NCI-H510A treated with DMSO at 0.1 percent for 48 hours (cell line): Measurements from ENCODE around the gene SNORC.
"Not testable (repeated sequence)": the region's sequence is repeated elsewhere in the genome, so short reads cannot be mapped to it uniquely, and the experiment has no call there.

Experiments
- DNase-seq: peaks from one replicate; lab custom pipeline; 2025; lab: John Stamatoyannopoulos, UW

SNORC gene

DNA sequence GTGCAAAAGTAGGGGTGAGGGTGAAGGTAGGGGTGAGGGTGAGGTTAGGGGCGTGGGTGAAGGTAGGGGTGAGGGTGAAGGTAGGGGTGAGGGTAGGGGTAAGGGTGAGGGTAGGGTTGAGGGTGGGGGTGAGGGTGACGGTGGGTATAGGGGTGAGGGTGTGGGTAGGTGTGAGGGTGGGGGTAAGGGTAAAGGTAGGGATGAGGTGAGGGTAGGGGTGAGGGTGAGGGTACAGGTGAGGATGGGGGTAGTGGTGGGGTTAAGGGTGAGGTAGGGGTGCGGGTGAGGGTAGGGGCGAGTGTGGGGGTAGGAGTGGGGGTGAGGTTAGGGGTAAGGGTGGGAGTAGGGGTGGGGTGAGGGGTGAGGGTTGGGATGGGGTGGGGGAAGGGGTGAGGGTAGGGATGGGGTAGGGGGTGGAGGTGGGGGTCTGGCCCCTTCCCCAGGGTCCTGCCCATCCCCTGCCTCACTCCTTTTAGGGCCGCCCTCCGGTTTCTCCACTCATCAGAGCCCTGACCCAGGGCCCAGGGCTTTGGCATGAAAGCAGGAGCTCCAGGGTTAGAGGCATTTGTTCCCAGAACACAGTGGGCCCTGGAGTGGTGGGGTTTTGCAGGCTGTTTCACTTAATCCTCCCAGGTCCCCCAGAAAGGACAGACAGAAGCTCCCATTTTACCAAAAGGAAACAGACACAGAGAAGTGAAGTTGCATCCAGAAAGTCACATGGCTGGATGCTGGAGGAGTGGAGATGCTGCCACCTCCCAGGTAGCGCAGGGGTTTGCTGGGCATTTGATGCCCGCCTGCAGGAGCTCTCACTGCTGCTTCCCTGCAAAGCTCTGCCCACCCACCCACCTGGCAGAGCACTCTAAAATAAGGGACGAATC is 26.9 kb downstream of the SNORC start:
- DNase-seq, result no peak

DNA sequence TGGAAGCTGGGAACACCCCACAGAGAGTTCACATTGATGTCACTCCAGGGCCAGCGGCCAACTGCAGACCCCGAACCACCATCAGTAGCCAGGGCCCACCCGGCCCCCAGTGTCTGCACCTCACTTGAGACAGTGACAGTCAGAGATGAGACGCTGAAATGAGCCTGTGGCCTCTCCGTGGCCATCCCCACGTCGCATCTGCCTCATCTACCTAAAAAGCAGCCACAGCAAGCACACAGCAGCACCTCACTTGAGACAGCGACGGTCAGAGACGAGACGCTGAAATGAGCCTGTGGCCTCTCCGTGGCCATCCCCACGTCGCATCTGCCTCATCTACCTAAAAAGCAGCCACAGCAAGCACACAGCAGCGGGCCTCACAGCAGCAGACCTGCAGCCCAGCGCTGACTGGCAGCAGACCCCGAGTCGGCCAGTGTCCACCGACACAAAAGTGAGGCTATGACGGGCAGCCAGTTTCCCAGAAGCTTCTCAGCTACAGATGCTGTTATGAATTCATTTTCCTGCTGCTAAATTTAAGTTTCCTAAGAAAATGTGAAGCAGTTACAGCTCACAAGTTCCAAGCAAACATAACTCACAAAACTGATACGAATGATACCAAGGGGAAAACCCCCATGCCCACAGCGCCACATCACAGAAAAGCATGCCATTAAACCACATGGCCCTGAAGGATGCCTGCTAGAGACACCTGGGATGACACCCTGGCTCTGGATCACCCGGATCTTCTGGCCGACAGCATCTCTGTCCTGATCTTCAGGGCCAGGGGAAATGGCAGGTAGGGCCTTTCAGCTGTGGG is 27.7 kb downstream of the SNORC start:
- DNase-seq, result no peak

GRCh38 chr2:232898592-232899543 is 28.8 kb downstream of the SNORC start:
- DNase-seq, result no peak

DNA sequence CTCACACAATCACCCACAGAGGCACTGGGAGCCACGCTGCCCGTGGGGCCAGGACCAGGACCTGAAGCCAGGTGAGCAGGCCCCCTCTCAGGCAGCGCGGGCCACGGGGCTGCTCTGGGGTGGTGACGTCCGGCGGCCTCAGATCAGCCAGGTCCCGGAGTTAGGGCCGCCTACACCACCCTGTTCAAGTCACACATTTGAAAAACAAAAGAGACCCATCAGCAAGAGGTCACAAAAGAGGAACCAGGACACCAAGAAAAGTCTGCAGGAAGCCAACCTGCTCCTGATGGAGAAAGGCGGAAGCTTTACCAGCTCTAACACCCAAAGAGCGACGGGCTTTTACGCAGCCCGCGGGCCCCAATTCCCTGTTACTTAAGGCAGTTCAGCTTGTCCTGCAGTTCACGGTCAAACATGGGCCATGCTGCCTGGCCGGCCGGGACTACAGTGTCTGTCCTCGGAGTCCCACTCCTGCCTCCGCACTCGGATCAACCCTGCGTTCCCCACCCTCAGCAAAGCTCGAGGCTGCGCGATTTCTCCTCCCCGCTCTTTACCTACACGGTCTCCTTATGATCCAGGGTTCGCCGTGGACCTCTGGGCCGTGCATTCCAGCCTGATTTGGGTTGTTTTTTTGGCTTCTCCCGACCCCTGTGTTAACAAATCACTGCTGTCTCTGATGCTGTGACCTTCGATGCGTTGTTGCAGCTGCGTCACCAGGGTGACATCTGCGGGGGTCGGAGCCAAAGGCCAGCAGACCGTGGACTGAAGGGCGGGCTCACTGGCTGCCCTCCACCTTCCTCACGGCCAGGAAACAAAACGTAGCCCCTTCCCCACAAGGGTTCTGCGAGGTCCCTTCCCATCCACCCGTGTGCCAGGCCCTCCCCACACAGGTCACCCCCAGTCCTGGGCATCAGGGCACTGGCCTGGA is 31.0 kb downstream of the SNORC start:
- no peak for DNase-seq

GRCh38 chr2:232901736-232902578 is 31.9 kb downstream of the SNORC start:
- no peak for DNase-seq

- DNase-seq, result no peak
Measured at GRCh38 chr2:232903989-232904388, 33.9 kb downstream of the SNORC start.

DNA sequence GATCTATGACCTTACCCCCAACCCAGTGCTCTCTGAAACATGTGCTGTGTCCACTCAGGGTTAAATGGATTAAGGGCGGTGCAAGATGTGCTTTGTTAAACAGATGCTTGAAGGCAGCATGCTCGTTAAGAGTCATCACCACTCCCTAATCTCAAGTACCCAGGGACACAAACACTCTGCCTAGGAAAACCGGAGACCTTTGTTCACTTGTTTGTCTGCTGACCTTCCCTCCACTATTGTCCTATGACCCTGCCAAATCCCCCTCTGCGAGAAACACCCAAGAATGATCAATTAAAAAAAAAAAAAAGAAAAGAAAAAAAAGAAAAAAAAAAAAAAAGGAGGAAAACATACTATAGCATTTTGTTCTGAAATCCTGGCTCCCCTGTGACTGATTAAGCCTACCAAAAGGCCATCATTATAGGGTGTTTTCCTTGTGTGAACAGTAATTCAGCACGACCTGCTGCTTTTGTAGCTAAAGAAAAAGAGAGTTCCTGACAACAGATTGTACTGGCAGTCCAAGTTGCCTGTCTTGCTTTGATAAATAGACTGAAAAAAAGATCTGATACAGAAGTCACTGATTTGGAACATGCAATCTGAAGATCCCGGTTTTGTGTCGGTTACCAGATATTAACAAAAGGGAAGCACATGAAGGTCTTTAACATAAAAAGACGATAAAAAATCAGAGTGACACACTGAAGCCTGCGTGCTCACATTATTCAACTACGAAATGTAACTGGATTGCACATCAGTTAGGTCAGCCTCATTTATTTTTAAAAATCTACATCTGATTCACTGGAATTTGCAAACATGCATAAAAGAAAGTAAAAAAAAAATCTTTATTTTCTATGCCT is 37.0 kb downstream of the SNORC start:
- peak; percentile 48 for DNase-seq

DNA sequence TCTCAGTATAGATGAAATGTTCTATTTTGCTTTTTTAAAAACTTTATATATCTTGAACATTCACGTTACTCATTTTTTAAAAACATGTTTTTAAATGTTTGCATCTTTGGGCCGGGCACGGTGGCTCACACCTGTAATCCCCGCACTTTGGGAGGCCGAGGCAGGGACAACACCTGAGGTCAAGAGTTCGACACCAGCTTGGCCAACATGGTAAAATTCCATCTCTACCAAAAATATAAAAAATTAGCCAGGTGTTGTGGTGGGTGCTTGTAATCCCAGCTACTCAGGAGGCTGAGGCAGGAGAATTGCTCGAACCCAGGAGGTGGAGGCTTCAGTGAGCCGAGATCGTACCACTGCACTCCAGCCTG is 37.6 kb downstream of the SNORC start:
- DNase-seq, result not testable (repeated sequence)

DNA sequence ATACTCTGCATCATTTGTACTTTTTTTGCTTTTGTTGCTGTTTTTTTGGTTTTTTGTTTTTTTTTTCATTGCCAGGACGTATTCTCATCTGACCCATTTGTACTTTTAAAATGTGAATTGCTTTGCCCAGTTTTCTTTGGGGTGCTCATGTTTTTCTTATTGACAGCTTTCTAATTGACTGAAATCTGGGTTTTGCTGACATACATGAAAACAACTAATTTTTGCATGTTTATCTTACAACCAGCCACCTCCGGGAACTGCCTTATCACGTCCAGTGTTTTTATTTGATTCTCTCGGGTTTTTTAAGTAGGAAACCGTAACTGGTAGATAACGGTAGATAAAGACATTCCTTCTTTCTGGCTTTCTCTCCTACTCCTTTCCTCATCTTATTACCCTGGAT is 38.6 kb downstream of the SNORC start:
- DNase-seq, result no peak

DNA sequence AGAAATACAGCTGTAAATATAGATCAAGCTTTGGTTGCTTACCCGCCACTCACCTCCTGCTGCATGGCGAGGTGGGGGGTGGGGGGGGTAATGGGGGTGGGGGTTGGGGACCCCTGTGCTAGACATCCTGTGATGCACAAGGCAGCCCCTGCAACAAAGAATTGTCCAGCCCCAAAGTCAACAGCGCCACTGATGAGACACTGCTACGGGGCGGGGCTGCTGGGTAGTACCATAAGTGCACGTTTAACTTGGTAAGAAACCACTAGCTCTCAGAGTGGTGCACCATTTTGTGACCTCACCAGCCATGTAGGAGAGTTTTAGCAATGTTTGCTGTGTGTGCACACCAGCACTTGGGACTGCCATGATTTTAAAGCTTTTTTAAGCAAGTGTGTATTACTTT is 40.3 kb downstream of the SNORC start:
- DNase-seq, result no peak

DNA sequence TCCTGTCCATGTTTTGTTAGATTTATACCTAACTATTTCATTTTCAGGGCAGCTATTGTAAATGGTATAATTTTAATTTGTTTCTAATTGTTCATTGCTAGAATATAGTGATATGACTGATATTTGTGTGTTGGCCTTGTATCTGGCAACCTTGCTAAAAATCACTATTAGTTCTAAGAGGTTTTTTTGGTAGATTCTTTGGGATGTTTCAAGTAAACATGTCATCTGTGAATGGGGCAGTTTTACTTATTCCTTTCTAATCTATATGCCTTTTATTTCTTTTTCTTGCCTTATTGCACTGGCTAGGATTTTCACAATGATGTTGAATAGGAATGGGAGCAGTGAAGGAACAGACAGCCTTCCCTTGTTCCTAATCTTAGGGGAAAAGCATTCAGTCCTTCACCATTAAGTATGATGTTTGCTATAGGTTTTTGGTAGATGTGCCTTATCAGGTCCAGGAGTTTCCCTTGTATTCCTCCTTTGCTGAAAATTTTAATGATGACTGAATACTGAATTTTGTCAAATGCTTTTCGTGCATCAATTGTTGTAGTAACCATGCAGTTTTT is 41.7 kb downstream of the SNORC start:
- no peak for DNase-seq

GRCh38 chr2:232913903-232914302 is 43.8 kb downstream of the SNORC start:
- DNase-seq, result no peak

GRCh38 chr2:232919141-232919540 is 49.1 kb downstream of the SNORC start:
- DNase-seq, result no peak

- no peak for DNase-seq
Measured at GRCh38 chr2:232920055-232920454, 50.0 kb downstream of the SNORC start.

- DNase-seq, result no peak
Measured at GRCh38 chr2:232920760-232921159, 50.7 kb downstream of the SNORC start.

- no peak for DNase-seq
Measured at GRCh38 chr2:232924433-232924832, 54.4 kb downstream of the SNORC start.

DNA sequence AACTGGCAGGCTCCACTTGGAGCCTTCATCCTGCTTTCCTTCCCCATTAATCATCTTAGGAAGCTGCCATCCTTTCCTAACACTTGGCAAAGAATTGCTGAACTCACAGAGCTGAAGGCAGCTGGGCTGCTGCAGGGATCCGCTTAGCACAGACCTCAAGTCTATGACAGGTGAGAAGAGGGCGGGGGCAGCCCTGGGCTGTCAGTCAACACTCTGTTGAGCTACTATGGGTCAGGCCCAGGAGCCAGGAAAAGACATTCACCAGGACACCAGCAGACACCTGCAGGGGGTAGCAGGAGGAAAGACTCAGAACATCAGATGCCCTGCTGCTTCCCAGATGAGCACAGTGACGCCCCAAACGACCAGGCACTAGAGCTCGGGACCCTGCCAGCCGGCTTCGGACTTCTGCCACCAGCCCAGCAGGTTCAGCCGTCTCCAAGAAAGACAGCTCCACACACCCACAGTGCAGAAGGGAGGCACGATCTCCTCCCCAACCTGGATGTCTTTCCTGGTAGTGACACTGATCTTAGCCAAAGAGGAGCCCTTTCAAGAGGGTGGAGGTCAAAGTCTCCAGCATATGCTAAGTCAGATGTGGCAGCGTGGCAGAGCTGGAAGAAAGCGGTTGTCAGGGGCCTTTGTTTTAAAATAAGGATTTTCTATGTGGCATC is 55.2 kb downstream of the SNORC start:
- DNase-seq, result no peak

GRCh38 chr2:232925821-232926156 is 55.7 kb downstream of the SNORC start:
- DNase-seq, result no peak
